Astrocyte of the spinal cord (primary cell): ENCODE results near the gene GPR137C.

Source experiments
- DNase-seq: peaks from one replicate; pipeline ENCODE4 v3.0.0; 2011; ENCODE audit warnings: low read depth, low spot score
- H3K4me3 ChIP-seq: 2 replicates; pipeline ENCODE4 v1.5.1; 2011; ENCODE audit warnings: low read depth, mild to moderate bottlenecking, low read length, moderate library complexity
- in situ Hi-C: cut with HindIII; loops from 2 replicates; pipeline ENCODE4 v1.10.0; 2017; ENCODE audit warnings: low sequenced_read_pairs
- TF ChIP-seq, protein P1 (sequence below): IDR thresholded peaks from 2 replicates; pipeline ENCODE4 v1.5.1; 2012; ENCODE audit warnings: low read depth, mild to moderate bottlenecking, low read length, inconsistent platforms

GPR137C gene

DNA sequence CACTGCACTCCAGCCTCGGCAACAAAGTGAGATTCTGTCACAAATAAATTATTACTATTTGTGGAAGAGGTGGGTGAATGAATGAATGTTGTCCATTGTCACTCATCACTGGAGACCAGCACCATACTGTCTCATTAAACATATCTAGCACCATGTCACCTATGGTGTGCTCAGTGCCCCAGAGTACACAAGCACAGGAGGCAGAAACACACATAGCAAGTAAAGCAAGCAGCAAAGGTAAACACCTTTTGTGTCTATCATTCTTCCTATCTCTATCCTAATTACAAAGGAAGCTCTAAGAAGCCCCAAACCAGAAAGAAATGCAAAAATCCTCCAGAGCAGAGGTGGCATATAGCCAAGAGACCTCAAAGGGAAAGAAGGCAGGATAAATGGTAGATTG, 133.5 kb downstream of the GPR137C start:
- TF ChIP-seq, protein P1, sequence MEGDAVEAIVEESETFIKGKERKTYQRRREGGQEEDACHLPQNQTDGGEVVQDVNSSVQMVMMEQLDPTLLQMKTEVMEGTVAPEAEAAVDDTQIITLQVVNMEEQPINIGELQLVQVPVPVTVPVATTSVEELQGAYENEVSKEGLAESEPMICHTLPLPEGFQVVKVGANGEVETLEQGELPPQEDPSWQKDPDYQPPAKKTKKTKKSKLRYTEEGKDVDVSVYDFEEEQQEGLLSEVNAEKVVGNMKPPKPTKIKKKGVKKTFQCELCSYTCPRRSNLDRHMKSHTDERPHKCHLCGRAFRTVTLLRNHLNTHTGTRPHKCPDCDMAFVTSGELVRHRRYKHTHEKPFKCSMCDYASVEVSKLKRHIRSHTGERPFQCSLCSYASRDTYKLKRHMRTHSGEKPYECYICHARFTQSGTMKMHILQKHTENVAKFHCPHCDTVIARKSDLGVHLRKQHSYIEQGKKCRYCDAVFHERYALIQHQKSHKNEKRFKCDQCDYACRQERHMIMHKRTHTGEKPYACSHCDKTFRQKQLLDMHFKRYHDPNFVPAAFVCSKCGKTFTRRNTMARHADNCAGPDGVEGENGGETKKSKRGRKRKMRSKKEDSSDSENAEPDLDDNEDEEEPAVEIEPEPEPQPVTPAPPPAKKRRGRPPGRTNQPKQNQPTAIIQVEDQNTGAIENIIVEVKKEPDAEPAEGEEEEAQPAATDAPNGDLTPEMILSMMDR = no peak
- in situ Hi-C loops = no loop called here
- DNase-seq = no peak
- no peak overlapping the region for H3K4me3 ChIP-seq
